Measurements from ENCODE around the gene PRF1.
A peak's percentile ranks its signal among the peaks of the same experiment; 100 is the strongest.

GRCh38 chr10:70562036-70562755 lies 40.3 kb downstream of the PRF1 start:
- no peak for TF ChIP-seq POLR2A (IDR thresholded peaks at IDR 0.05)
- TF ChIP-seq, protein P1, sequence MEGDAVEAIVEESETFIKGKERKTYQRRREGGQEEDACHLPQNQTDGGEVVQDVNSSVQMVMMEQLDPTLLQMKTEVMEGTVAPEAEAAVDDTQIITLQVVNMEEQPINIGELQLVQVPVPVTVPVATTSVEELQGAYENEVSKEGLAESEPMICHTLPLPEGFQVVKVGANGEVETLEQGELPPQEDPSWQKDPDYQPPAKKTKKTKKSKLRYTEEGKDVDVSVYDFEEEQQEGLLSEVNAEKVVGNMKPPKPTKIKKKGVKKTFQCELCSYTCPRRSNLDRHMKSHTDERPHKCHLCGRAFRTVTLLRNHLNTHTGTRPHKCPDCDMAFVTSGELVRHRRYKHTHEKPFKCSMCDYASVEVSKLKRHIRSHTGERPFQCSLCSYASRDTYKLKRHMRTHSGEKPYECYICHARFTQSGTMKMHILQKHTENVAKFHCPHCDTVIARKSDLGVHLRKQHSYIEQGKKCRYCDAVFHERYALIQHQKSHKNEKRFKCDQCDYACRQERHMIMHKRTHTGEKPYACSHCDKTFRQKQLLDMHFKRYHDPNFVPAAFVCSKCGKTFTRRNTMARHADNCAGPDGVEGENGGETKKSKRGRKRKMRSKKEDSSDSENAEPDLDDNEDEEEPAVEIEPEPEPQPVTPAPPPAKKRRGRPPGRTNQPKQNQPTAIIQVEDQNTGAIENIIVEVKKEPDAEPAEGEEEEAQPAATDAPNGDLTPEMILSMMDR (IDR thresholded peaks at IDR 0.05 in 8 of 11, conservative IDR thresholded peaks at IDR 0.05 in 3 of 11): no peak
- TF ChIP-seq POLR2AphosphoS5 (IDR thresholded peaks at IDR 0.05): peak; percentile 45 to 66 (median 59)

Measured in spleen (tissue), 7 donors.